Thoracic aorta (tissue), 2 donors: ENCODE results near the gene EGF. TPM values are rescaled to one million over a fixed set of nuclear protein-coding genes. Genes with fewer than 3 reads are reported as not detected.

Source experiments
- ATAC-seq: fragments of 150-250 bp; one replicate; pipeline ENCODE4 v1.8.0; 2017; ENCODE audit warnings: low read depth; ENCODE audit not compliant: insufficient number of reproducible peaks, low FRiP score
- DNase-seq: peaks from one replicate; pipeline ENCODE4 v3.0.0-alpha.2; 2020; ENCODE audit warnings: low spot score
- H3K27ac ChIP-seq, 2 donors: fragments of 200-600 bp; sonication (generic); 1 replicate in 1 of 2; 2 replicates in 1 of 2; pipeline ENCODE4 v1.5.1; 2016; ENCODE audit warnings: mild to moderate bottlenecking in 2 of 2, moderate library complexity in 2 of 2
- H3K27me3 ChIP-seq: fragments of 200-600 bp; sonication (generic); replicated peaks from 2 replicates; pipeline ENCODE4 v1.6.0; 2016; ENCODE audit warnings: mild to moderate bottlenecking; ENCODE audit not compliant: insufficient read depth
- H3K36me3 ChIP-seq: fragments of 200-600 bp; sonication (generic); one replicate; pipeline ENCODE4 v1.5.1; 2016
- H3K4me1 ChIP-seq, 2 donors: fragments of 200-600 bp; sonication (generic); 1 replicate in 1 of 2; 2 replicates in 1 of 2; pipeline versions ENCODE4 v1.5.1 to v1.6.0; 2016; ENCODE audit warnings: low read depth in 2 of 2, mild to moderate bottlenecking in 1 of 2; ENCODE audit not compliant: control insufficient read depth in 1 of 2
- H3K4me3 ChIP-seq: fragments of 200-600 bp; sonication (generic); 2 replicates; pipeline ENCODE4 v1.5.1; 2016; ENCODE audit warnings: mild to moderate bottlenecking
- H3K9me3 ChIP-seq: fragments of 200-600 bp; sonication (generic); 2 replicates; pipeline ENCODE4 v1.5.1; 2016
- CTCF ChIP-seq: fragments of 200-600 bp; sonication (generic); IDR thresholded peaks from one replicate; pipeline ENCODE4 v1.5.1; 2019; ENCODE audit warnings: antibody characterized with exemption
- total RNA-seq, 2 donors: library from RNA; depleted of rRNA; stranded (reverse); fragments of >200 nt; gene quantifications; one replicate each; pipeline versions ENCODE4 v1.1.0 to v1.2.3, GENCODE V29; 2016

The EGF gene
- total RNA-seq, 2 donors from 2014 or later, result not detected

- no peaks in the 10 kb centered on the region for H3K4me1 ChIP-seq
- H3K36me3 ChIP-seq, result no peaks in the 10 kb centered on the region
- no peak for DNase-seq
- no peaks in the 10 kb centered on the region for H3K9me3 ChIP-seq
- H3K27me3 ChIP-seq, result no peaks in the 10 kb centered on the region
- no peak for TF ChIP-seq CTCF
- H3K4me3 ChIP-seq, result no peak overlapping the region
- ATAC-seq, result no peak
- H3K27ac ChIP-seq, result no peak overlapping the region
These were observed 107.5 kb downstream of the EGF start for GRCh38 chr4:110020139-110020538.

GRCh38 chr4:110020646-110021443, 108.2 kb downstream of the EGF start:
- no peak overlapping the region for H3K27ac ChIP-seq
- DNase-seq (no peak), ATAC-seq (no peak)
- no peaks in the 10 kb centered on the region for H3K36me3 ChIP-seq
- H3K4me1 ChIP-seq, result no peaks in the 10 kb centered on the region
- TF ChIP-seq CTCF, result no peak
- H3K9me3 ChIP-seq, result no peaks in the 10 kb centered on the region
- no peaks in the 10 kb centered on the region for H3K27me3 ChIP-seq
- H3K4me3 ChIP-seq, result no peak overlapping the region

DNA sequence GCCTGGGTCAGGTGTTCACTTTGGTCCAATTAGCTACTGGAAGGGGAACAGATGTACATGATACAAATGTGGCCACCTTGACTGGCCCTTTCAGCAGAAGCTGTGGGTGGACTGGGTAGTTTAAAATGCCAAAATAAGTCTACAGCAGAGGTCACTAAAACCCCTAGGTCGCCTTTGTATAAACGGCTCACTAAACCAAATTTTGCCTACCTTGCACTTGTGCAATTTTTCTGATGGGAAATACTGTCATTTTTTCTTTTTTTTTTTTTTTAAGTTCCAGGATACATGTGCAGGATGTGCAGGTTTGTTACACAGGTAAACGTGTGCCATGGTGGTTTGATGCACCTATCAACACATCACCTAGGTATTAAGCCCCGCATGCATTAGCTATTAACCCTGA, 109.8 kb downstream of the EGF start:
- no peaks in the 10 kb centered on the region for H3K27me3 ChIP-seq
- no peaks in the 10 kb centered on the region for H3K4me1 ChIP-seq
- H3K27ac ChIP-seq, result no peak overlapping the region
- no peaks in the 10 kb centered on the region for H3K36me3 ChIP-seq
- no peak for TF ChIP-seq CTCF
- DNase-seq (no peak), ATAC-seq (no peak)
- no peak overlapping the region for H3K4me3 ChIP-seq
- no peaks in the 10 kb centered on the region for H3K9me3 ChIP-seq

DNA sequence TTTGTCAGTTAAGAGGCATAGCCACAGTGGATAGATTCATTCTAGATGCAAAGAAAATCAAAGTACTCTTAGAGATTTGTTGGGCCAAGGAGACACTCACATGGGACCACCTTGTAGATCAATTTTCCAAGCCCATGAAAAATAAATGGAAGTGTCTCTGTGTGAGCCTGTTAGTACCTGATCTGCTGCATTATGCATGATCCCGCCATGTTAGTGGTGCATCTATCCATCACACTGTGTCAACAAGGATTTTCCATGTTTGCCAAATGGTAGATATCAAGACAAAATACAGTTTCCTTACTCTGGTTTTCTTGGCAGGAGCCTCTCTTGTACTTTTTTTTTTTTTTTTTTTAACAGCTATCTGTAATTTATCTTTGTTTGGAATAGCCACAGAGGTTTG, 112.4 kb downstream of the EGF start:
- ATAC-seq (no peak), DNase-seq (no peak)
- no peaks in the 10 kb centered on the region for H3K36me3 ChIP-seq
- H3K4me1 ChIP-seq, result no peaks in the 10 kb centered on the region
- no peaks in the 10 kb centered on the region for H3K27me3 ChIP-seq
- no peak overlapping the region for H3K27ac ChIP-seq
- H3K4me3 ChIP-seq, result no peak overlapping the region
- TF ChIP-seq CTCF, result no peak
- no peaks in the 10 kb centered on the region for H3K9me3 ChIP-seq

GRCh38 chr4:110025718-110026117, 113.0 kb downstream of the EGF start:
- no peak for DNase-seq
- no peaks in the 10 kb centered on the region for H3K27me3 ChIP-seq
- H3K36me3 ChIP-seq, result no peaks in the 10 kb centered on the region
- no peak for TF ChIP-seq CTCF
- no peaks in the 10 kb centered on the region for H3K9me3 ChIP-seq
- H3K4me3 ChIP-seq, result no peak overlapping the region
- H3K4me1 ChIP-seq, result no peaks in the 10 kb centered on the region
- no peak for ATAC-seq
- H3K27ac ChIP-seq, result no peak overlapping the region
